Activated CD4-positive, alpha-beta T cell treated with anti-CD3 and anti-CD28 coated beads, Interleukin-2, Interleukin-6, amounts not matched to agents 100 ng/mL and 50 ng/mL, durations not matched to agents 16 hours and 8 hours (primary cell): Measurements from ENCODE around the gene TMEM165.

Experiments used
- DNase-seq: peaks from one replicate; pipeline ENCODE4 v3.0.0-alpha.2; 2020

TMEM165 gene

GRCh38 chr4:55469979-55470378 is 74.2 kb downstream of the TMEM165 start:
- DNase-seq = no peak
